GM12878 (cell line): Measurements from ENCODE around the gene NBEA. TPM values are rescaled to one million over a fixed set of nuclear protein-coding genes. Genes with fewer than 3 reads are reported as not detected.

Experiments
- ATAC-seq: fragments of 200-7000 bp; cut with Tn5 transposase; 3 replicates; pipeline ENCODE4 v1.9.1; 2020; ENCODE audit warnings: mild to moderate bottlenecking, moderate library complexity
- BruUV-seq: library from RNA; stranded (reverse); fragments of 400-500 nt; replicated peaks from 2 replicates; lab custom pipeline; 2021; lab: Mats Ljungman, UMichigan
- CTCF ChIA-PET: fragments of 300-600 bp; sonication (Branson Sonifier 250); formaldehyde crosslinking; extraction: SDS; loops from one replicate; lab custom pipeline; 2021; ENCODE audit warnings: inconsistent platforms; lab: Yijun Ruan, JAX
- POLR2A ChIA-PET: fragments of 350-600 bp; formaldehyde crosslinking; extraction: SDS; loops from one replicate; lab custom pipeline; 2021; ENCODE audit warnings: inconsistent platforms; lab: Charles Lee
- RAD21 ChIA-PET: fragments of 300-600 bp; sonication (Branson Sonifier 250); formaldehyde crosslinking; loops from one replicate; lab custom pipeline; 2023; ENCODE audit warnings: antibody characterized with exemption; ENCODE audit not compliant: unreplicated experiment; lab: Charles Lee
- SMC1A ChIA-PET: fragments of 300-600 bp; sonication (Branson Sonifier 250); formaldehyde crosslinking; loops from one replicate; lab custom pipeline; 2023; ENCODE audit not compliant: unreplicated experiment, uncharacterized antibody; lab: Charles Lee
- DNase-seq: peaks from one replicate; pipeline ENCODE4 v3.0.0-alpha.2; 2011; ENCODE audit warnings: low read depth, low spot score
- FAIRE-seq: peaks from 3 replicates; lab custom pipeline; 2011; peaks lifted over from hg19 to GRCh38; lab: Jason Lieb, UNC
- H2AFZ ChIP-seq: 2 replicates; pipeline ENCODE4 v1.6.0; 2011; ENCODE audit warnings: low read depth, low read length, control low read depth; ENCODE audit not compliant: control insufficient read depth
- H3K27ac ChIP-seq: 2 replicates; pipeline ENCODE4 v1.5.1; 2011; ENCODE audit warnings: control low read depth; ENCODE audit not compliant: control insufficient read depth, insufficient read depth
- H3K27me3 ChIP-seq, 2 experiments: replicated peaks in 1 of 2; 2 replicates each; pipeline versions ENCODE4 v1.6.0 to v1.6.1; 2011; ENCODE audit warnings: low read length in 1 of 2; ENCODE audit not compliant: control insufficient read depth in 2 of 2, insufficient read depth in 2 of 2
- H3K36me3 ChIP-seq, 2 experiments: 2 replicates each; pipeline ENCODE4 v1.5.1; 2011; ENCODE audit warnings: low read length in 1 of 2; ENCODE audit not compliant: control insufficient read depth in 2 of 2, insufficient read depth in 2 of 2
- H3K4me1 ChIP-seq: 2 replicates; pipeline ENCODE4 v1.6.1; 2011; ENCODE audit warnings: mild to moderate bottlenecking, low read length, moderate library complexity, mixed read lengths; ENCODE audit not compliant: control insufficient read depth, insufficient read depth
- H3K4me2 ChIP-seq: 2 replicates; pipeline ENCODE4 v1.6.0; 2011; ENCODE audit warnings: control low read depth; ENCODE audit not compliant: control insufficient read depth, insufficient read depth
- H3K4me3 ChIP-seq: fragments of 200-600 bp; sonication (generic); 2 replicates; pipeline ENCODE4 v1.5.1; 2016
- H3K79me2 ChIP-seq: 2 replicates; pipeline ENCODE4 v1.6.0; 2011; ENCODE audit warnings: low read length; ENCODE audit not compliant: control insufficient read depth, insufficient read depth
- H3K9ac ChIP-seq: 2 replicates; pipeline ENCODE4 v1.8.0; 2011; ENCODE audit warnings: low read length, control low read depth, mixed read lengths; ENCODE audit not compliant: control insufficient read depth, insufficient read depth
- H3K9me3 ChIP-seq: replicated peaks from 3 replicates; pipeline ENCODE4 v1.5.1; 2011; ENCODE audit warnings: mild to moderate bottlenecking, low read length; ENCODE audit not compliant: control insufficient read depth, insufficient read depth
- H4K20me1 ChIP-seq: 2 replicates; pipeline ENCODE4 v1.6.0; 2011; ENCODE audit not compliant: control insufficient read depth, insufficient read depth
- BCLAF1 ChIP-seq: fragments of 450-650 bp; IDR thresholded peaks from 2 replicates; pipeline ENCODE4 v1.6.1; 2017; ENCODE audit warnings: antibody characterized with exemption, mild to moderate bottlenecking, moderate library complexity
- DPF2 ChIP-seq: fragments of 450-650 bp; IDR thresholded peaks from 2 replicates; pipeline ENCODE4 v1.6.1; 2017; ENCODE audit warnings: mild to moderate bottlenecking
- E2F8 ChIP-seq: fragments of 450-650 bp; IDR thresholded peaks from 2 replicates; pipeline ENCODE4 v1.6.1; 2018; ENCODE audit warnings: mild to moderate bottlenecking, low read depth, moderate library complexity; ENCODE audit not compliant: partially characterized antibody
- FOXK2 ChIP-seq: fragments of 450-650 bp; IDR thresholded peaks from 2 replicates; pipeline ENCODE4 v1.6.1; 2017; ENCODE audit warnings: mild to moderate bottlenecking, moderate library complexity
- GATAD2B ChIP-seq: fragments of 450-650 bp; conservative IDR thresholded peaks from 2 replicates; pipeline ENCODE4 v1.6.1; 2017; ENCODE audit warnings: low read depth, mild to moderate bottlenecking, moderate library complexity
- IRF4 ChIP-seq: IDR thresholded peaks from 2 replicates; pipeline ENCODE4 v1.6.1; 2011; ENCODE audit warnings: low read depth, low read length
- NFXL1 ChIP-seq: fragments of 450-650 bp; IDR thresholded peaks from 2 replicates; pipeline ENCODE4 v1.6.1; 2017; ENCODE audit warnings: antibody characterized with exemption, mild to moderate bottlenecking, borderline replicate concordance
- PAX8 ChIP-seq: fragments of 450-650 bp; IDR thresholded peaks from 2 replicates; pipeline ENCODE4 v1.6.1; 2017; ENCODE audit warnings: mild to moderate bottlenecking, moderate library complexity
- POLR2A ChIP-seq: IDR thresholded peaks from 2 replicates; pipeline ENCODE4 v1.6.1; 2011; ENCODE audit warnings: low read depth, mild to moderate bottlenecking, low read length
- RBBP5 ChIP-seq: fragments of 200-600 bp; sonication (generic); conservative IDR thresholded peaks from 2 replicates; pipeline ENCODE4 v1.6.1; 2016
- SIN3A ChIP-seq: IDR thresholded peaks from 2 replicates; pipeline ENCODE4 v1.6.1; 2012; ENCODE audit warnings: low read depth, low read length, improper control_type of control experiment
- USF2 ChIP-seq: IDR thresholded peaks from 2 replicates; pipeline ENCODE4 v1.6.1; 2011; ENCODE audit warnings: low read depth, low read length, improper control_type of control experiment, borderline replicate concordance
- WGBS: methylation state at CpG from one replicate; pipeline ENCODE4 v1.1.6; 2016; ENCODE audit warnings: low lambda C conversion rate; ENCODE audit not compliant: insufficient replicate concordance, insufficient coverage; ENCODE audit errors: missing lambda C conversion rate; 5-methylcytosine and 5-hydroxymethylcytosine counted together
- in situ Hi-C: fragments of 300-500 bp; cut with MboI; formaldehyde crosslinking; loops from 9 replicates; pipeline ENCODE4 v1.14.3; 2018; ENCODE audit warnings: mixed read lengths
- intact Hi-C: fragments of 100-400 bp; cut with micrococcal nuclease; formaldehyde crosslinking; loops from one replicate; pipeline ENCODE4 v1.14.2; 2022; ENCODE audit not compliant: unreplicated experiment
- polyA plus RNA-seq, 11 experiments: library from polyadenylated mRNA; depleted of rRNA in 4 of 11; unstranded in 6 of 11; stranded (reverse) in 5 of 11; fragments of >200 nt; fragmentation: Nextera tagmentation in 4 of 11; fragmentation: Illumina TruSeq in 1 of 11; extraction: Ambion mirVana in 4 of 11; extraction: Trizol in 1 of 11; gene quantifications; 1 replicate in 1 of 11; 2 replicates in 10 of 11; pipeline versions ENCODE4 v1.2.1 to v1.2.3, GENCODE V29; 2011 to 2016; ENCODE audit warnings: inconsistent platforms in 2 of 11, missing spikeins in 2 of 11, low read depth in 1 of 11
- total RNA-seq, 4 experiments: library from RNA; depleted of rRNA in 3 of 4; stranded (reverse); fragments of >200 nt in 3 of 4; fragmentation: Illumina TruSeq in 1 of 4; extraction: Trizol in 1 of 4; gene quantifications; 2 replicates each; pipeline versions ENCODE4 v1.2.1 to v1.2.3, GENCODE V29; 2013 to 2021

Gene NBEA
- total and polyA plus RNA-seq, 10 of the 15 experiments (the other 5 are each of a cell fraction or from before 2014, with no cell fraction given), result 0.23 to 3.6 (median 0.55) TPM

- Histone ChIP-seq H3K9ac (no peak overlapping the region), H3K27ac (no peak overlapping the region), H3K9me3 (no peaks in the 10 kb centered on the region), H3K4me3 (no peak overlapping the region), H3K27me3 (peaks cover 0 to 5% of the 10 kb centered on the region in 2 experiments; a peak in 2 of 4 replicates), H2AFZ (no peak overlapping the region), H3K4me2 (no peak overlapping the region), H3K4me1 (no peaks in the 10 kb centered on the region), H4K20me1 (no peaks in the 10 kb centered on the region), H3K36me3 (no peaks in the 10 kb centered on the region), H3K79me2 (no peaks in the 10 kb centered on the region)
- intact Hi-C loops, result no loop called here
- BruUV-seq, result no TSS peak
- WGBS, result 6% methylated on average over 1 of the region's 1 CpG
- ChIA-PET SMC1A (no interaction called here), CTCF (no interaction called here), RAD21 (no interaction called here), POLR2A (no interaction called here)
- ATAC-seq, result no peak
- TF ChIP-seq POLR2A, result no peak
- TF ChIP-seq PAX8, result no peak
- no peak for TF ChIP-seq IRF4
- TF ChIP-seq USF2, result no peak
- no peak for TF ChIP-seq NFXL1
- TF ChIP-seq GATAD2B, result no peak
- no peak for TF ChIP-seq BCLAF1
- no peak for TF ChIP-seq FOXK2
- TF ChIP-seq DPF2, result no peak
- no peak for TF ChIP-seq E2F8
- no peak for TF ChIP-seq SIN3A
- no peak for TF ChIP-seq RBBP5
- in situ Hi-C loops, result no loop called here
- DNase-seq, result no peak
- no peak for FAIRE-seq
These were observed 540.5 kb downstream of the NBEA start for GRCh38 chr13:35482527-35482926.
